H9 (cell line): ENCODE data around the gene MAML3. TPM values are rescaled to one million over a fixed set of nuclear protein-coding genes. Genes with fewer than 3 reads are reported as not detected.

Experiments
- DNase-seq: peaks from one replicate; pipeline ENCODE4 v3.0.0-alpha.2; 2017
- H2AFZ ChIP-seq: one replicate; pipeline ENCODE4 v1.6.1; 2013; ENCODE audit warnings: mild to moderate bottlenecking, low read length, control low read depth, moderate library complexity
- H2AK5ac ChIP-seq: 2 replicates; pipeline ENCODE4 v1.6.1; 2013; ENCODE audit warnings: low read length, control low read depth, mixed read lengths; ENCODE audit not compliant: insufficient read length
- H2BK120ac ChIP-seq: one replicate; pipeline ENCODE4 v1.6.1; 2013; ENCODE audit warnings: low read depth, mild to moderate bottlenecking, low read length, control low read depth, inconsistent platforms; ENCODE audit not compliant: poor library complexity, severe bottlenecking
- H2BK12ac ChIP-seq: 2 replicates; pipeline ENCODE4 v1.6.1; 2013; ENCODE audit warnings: low read length, control low read depth, mixed read lengths, low read depth; ENCODE audit not compliant: insufficient read length
- H2BK15ac ChIP-seq: 2 replicates; pipeline ENCODE4 v1.6.1; 2013; ENCODE audit warnings: low read depth, low read length, control low read depth
- H2BK20ac ChIP-seq: one replicate; pipeline ENCODE4 v1.6.1; 2013; ENCODE audit warnings: low read depth, mild to moderate bottlenecking, low read length, control low read depth, inconsistent platforms; ENCODE audit not compliant: poor library complexity, severe bottlenecking
- H2BK5ac ChIP-seq: 2 replicates; pipeline ENCODE4 v1.6.1; 2013; ENCODE audit warnings: low read length, control low read depth, mixed read lengths; ENCODE audit not compliant: insufficient read length
- H3K14ac ChIP-seq: 2 replicates; pipeline ENCODE4 v1.6.1; 2013; ENCODE audit warnings: low read length, control low read depth; ENCODE audit not compliant: insufficient read depth
- H3K18ac ChIP-seq: 2 replicates; pipeline ENCODE4 v1.6.1; 2013; ENCODE audit warnings: low read depth, mild to moderate bottlenecking, mixed read lengths, low read length, control low read depth; ENCODE audit not compliant: insufficient read length
- H3K23ac ChIP-seq: 2 replicates; pipeline ENCODE4 v1.6.1; 2013; ENCODE audit warnings: low read length, control low read depth, mixed read lengths, low read depth; ENCODE audit not compliant: insufficient read length
- H3K23me2 ChIP-seq: 2 replicates; pipeline ENCODE4 v1.6.1; 2013; ENCODE audit warnings: low read depth, mild to moderate bottlenecking, mixed read lengths, low read length, control low read depth; ENCODE audit not compliant: insufficient read length, poor library complexity, severe bottlenecking
- H3K27ac ChIP-seq: 2 replicates; pipeline ENCODE4 v1.5.1; 2013; ENCODE audit warnings: low read length, control low read depth, mixed read lengths, low read depth; ENCODE audit not compliant: insufficient read length
- H3K27me3 ChIP-seq: 2 replicates; pipeline ENCODE4 v1.6.1; 2013; ENCODE audit warnings: low read length, control low read depth, inconsistent platforms; ENCODE audit not compliant: insufficient read depth
- H3K4ac ChIP-seq: 2 replicates; pipeline ENCODE4 v1.6.1; 2013; ENCODE audit warnings: low read depth, mild to moderate bottlenecking, control low read depth, inconsistent platforms, low read length, moderate library complexity
- H3K4me1 ChIP-seq: 2 replicates; pipeline ENCODE4 v1.6.1; 2013; ENCODE audit warnings: low read length, control low read depth, inconsistent platforms; ENCODE audit not compliant: insufficient read depth
- H3K4me2 ChIP-seq: 2 replicates; pipeline ENCODE4 v1.6.1; 2013; ENCODE audit warnings: low read length, control low read depth, mixed read lengths; ENCODE audit not compliant: insufficient read length, insufficient read depth
- H3K56ac ChIP-seq: 2 replicates; pipeline ENCODE4 v1.6.1; 2013; ENCODE audit warnings: low read depth, mild to moderate bottlenecking, mixed read lengths, low read length, control low read depth; ENCODE audit not compliant: insufficient read length
- H3K79me1 ChIP-seq: 2 replicates; pipeline ENCODE4 v1.6.1; 2013; ENCODE audit warnings: low read depth, mild to moderate bottlenecking, moderate library complexity, low read length, control low read depth, inconsistent platforms; ENCODE audit not compliant: insufficient read depth, poor library complexity, severe bottlenecking
- H3K79me2 ChIP-seq: 2 replicates; pipeline ENCODE4 v1.6.1; 2013; ENCODE audit warnings: low read length, control low read depth, inconsistent platforms; ENCODE audit not compliant: insufficient read depth
- H3K9ac ChIP-seq: 2 replicates; pipeline ENCODE4 v1.6.1; 2013; ENCODE audit warnings: low read length, control low read depth, mixed read lengths; ENCODE audit not compliant: insufficient read length; ENCODE audit errors: extremely low read depth
- H3K9me3 ChIP-seq: one replicate; pipeline ENCODE4 v1.6.1; 2013; ENCODE audit warnings: low read depth, low read length, inconsistent platforms; ENCODE audit not compliant: control insufficient read depth
- H3T11ph ChIP-seq: one replicate; pipeline ENCODE4 v1.6.1; 2013; ENCODE audit warnings: mild to moderate bottlenecking, low read length, control low read depth, inconsistent platforms
- H4K20me1 ChIP-seq: one replicate; pipeline ENCODE4 v1.6.1; 2013; ENCODE audit not compliant: control insufficient read depth, insufficient read length, insufficient read depth
- H4K5ac ChIP-seq: 2 replicates; pipeline ENCODE4 v1.6.1; 2013; ENCODE audit warnings: low read depth, mild to moderate bottlenecking, mixed read lengths, low read length, control low read depth; ENCODE audit not compliant: insufficient read length
- H4K8ac ChIP-seq: replicated peaks from 2 replicates; pipeline ENCODE4 v1.6.1; 2013; ENCODE audit warnings: low read length, control low read depth, mixed read lengths, low read depth; ENCODE audit not compliant: insufficient read length
- H4K91ac ChIP-seq: 2 replicates; pipeline ENCODE4 v1.6.1; 2013; ENCODE audit warnings: low read depth, mild to moderate bottlenecking, moderate library complexity, mixed read lengths, low read length, control low read depth; ENCODE audit not compliant: insufficient read length
- H3K27ac Mint-ChIP-seq, 3 experiments: 2 replicates in 2 of 3; 3 replicates in 1 of 3; pipeline ENCODE4 v1.8.0; 2020 to 2021; ENCODE audit warnings: mixed read lengths in 3 of 3, mild to moderate bottlenecking in 1 of 3, moderate library complexity in 1 of 3
- H3K27me3 Mint-ChIP-seq: 2 replicates; pipeline ENCODE4 v1.8.0; 2021; ENCODE audit warnings: low read depth, mild to moderate bottlenecking, moderate library complexity, mixed read lengths
- H3K36me3 Mint-ChIP-seq, 3 experiments: 2 replicates in 2 of 3; 3 replicates in 1 of 3; pipeline ENCODE4 v1.8.0; 2020 to 2021; ENCODE audit warnings: low read depth in 3 of 3, mixed read lengths in 3 of 3; ENCODE audit not compliant: insufficient read depth in 1 of 3
- H3K4me1 Mint-ChIP-seq, 2 experiments: 2 replicates each; pipeline ENCODE4 v1.8.0; 2020; ENCODE audit warnings: mixed read lengths in 2 of 2
- H3K4me3 Mint-ChIP-seq, 2 experiments: 2 replicates in 1 of 2; 3 replicates in 1 of 2; pipeline ENCODE4 v1.8.0; 2020 to 2021; ENCODE audit warnings: mild to moderate bottlenecking in 2 of 2, mixed read lengths in 2 of 2, moderate library complexity in 1 of 2
- H3K9me3 Mint-ChIP-seq, 2 experiments: 2 replicates in 1 of 2; 3 replicates in 1 of 2; pipeline ENCODE4 v1.8.0; 2020; ENCODE audit warnings: mild to moderate bottlenecking in 2 of 2, mixed read lengths in 2 of 2, moderate library complexity in 1 of 2
- WGBS: extraction: QIAGEN DNeasy Blood & Tissue Kit; methylation state at CpG from one replicate; pipeline ENCODE4 v1.1.7; 2013; ENCODE audit warnings: missing lambda C conversion rate, low lambda C conversion rate, mixed read lengths; ENCODE audit not compliant: insufficient read length; ENCODE audit errors: extremely low coverage; 5-methylcytosine and 5-hydroxymethylcytosine counted together
- total RNA-seq: library from RNA; stranded (reverse); gene quantifications from 2 replicates; pipeline ENCODE4 v1.2.1, GENCODE V29; 2021
- TF ChIP-seq, protein P1 (sequence below): fragments of 200-600 bp; sonication (generic); conservative IDR thresholded peaks from 3 replicates; pipeline ENCODE4 v1.8.0; 2021; ENCODE audit warnings: antibody characterized with exemption, mild to moderate bottlenecking

MAML3 gene
- total RNA-seq, 1 experiment from 2014 or later: 3.9 TPM

DNA sequence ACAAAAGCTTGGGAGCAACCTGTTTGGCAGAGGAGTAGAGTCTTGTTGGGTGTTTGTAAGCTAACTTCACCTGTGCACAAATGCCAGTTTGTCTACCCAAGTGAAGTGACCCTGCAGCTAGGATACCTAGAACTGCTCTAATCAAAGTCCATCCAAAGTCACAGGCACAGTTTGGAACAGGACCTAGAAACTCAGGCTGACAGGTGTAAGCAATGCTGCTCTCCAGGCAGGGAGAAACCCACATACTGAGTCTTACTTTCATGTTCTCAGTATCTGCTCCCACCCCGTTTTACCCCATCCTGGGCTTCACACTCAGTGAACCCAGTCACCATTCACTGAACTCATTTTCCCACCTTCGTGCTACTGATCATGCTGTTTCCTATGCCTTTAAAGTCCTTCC is 40.3 kb downstream of the MAML3 start:
- H3K36me3 Mint-ChIP-seq: no peaks in the 10 kb centered on the region
- Histone ChIP-seq H4K8ac (no peak overlapping the region), H4K91ac (no peak overlapping the region), H2BK120ac (no peak overlapping the region), H3K23ac (no peak overlapping the region), H3K27ac (no peak overlapping the region), H3K14ac (no peak overlapping the region), H3K4me2 (no peak overlapping the region), H3K27me3 (no peaks in the 10 kb centered on the region), H2BK12ac (no peak overlapping the region), H3K9me3 (no peaks in the 10 kb centered on the region), H4K20me1 (no peaks in the 10 kb centered on the region), H3T11ph (no peak overlapping the region), H3K4me1 (no peaks in the 10 kb centered on the region), H4K5ac (no peak overlapping the region), H3K4ac (no peak overlapping the region), H2BK15ac (no peak overlapping the region), H3K79me1 (no peaks in the 10 kb centered on the region), H3K18ac (no peak overlapping the region), H2BK5ac (no peak overlapping the region), H3K79me2 (no peaks in the 10 kb centered on the region), H2BK20ac (no peak overlapping the region), H2AFZ (no peak overlapping the region), H3K56ac (no peak overlapping the region), H3K9ac (no peak overlapping the region), H3K23me2 (no peaks in the 10 kb centered on the region), H2AK5ac (no peak overlapping the region)
- H3K4me1 Mint-ChIP-seq: peaks cover 6 to 9% of the 10 kb centered on the region in 2 experiments; a peak in 2 of 4 replicates
- DNase-seq: no peak
- no peak overlapping the region for H3K4me3 Mint-ChIP-seq
- H3K9me3 Mint-ChIP-seq: no peaks in the 10 kb centered on the region
- no CpG with 5 or more reads among the region's 2 CpGs for WGBS
- H3K27ac Mint-ChIP-seq: no peak overlapping the region
- no peaks in the 10 kb centered on the region for H3K27me3 Mint-ChIP-seq
- TF ChIP-seq, protein P1, sequence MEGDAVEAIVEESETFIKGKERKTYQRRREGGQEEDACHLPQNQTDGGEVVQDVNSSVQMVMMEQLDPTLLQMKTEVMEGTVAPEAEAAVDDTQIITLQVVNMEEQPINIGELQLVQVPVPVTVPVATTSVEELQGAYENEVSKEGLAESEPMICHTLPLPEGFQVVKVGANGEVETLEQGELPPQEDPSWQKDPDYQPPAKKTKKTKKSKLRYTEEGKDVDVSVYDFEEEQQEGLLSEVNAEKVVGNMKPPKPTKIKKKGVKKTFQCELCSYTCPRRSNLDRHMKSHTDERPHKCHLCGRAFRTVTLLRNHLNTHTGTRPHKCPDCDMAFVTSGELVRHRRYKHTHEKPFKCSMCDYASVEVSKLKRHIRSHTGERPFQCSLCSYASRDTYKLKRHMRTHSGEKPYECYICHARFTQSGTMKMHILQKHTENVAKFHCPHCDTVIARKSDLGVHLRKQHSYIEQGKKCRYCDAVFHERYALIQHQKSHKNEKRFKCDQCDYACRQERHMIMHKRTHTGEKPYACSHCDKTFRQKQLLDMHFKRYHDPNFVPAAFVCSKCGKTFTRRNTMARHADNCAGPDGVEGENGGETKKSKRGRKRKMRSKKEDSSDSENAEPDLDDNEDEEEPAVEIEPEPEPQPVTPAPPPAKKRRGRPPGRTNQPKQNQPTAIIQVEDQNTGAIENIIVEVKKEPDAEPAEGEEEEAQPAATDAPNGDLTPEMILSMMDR: no peak
